Measurements from ENCODE around the gene AMH.
A peak's percentile ranks its signal among the peaks of the same experiment; 100 is the strongest.

AMH gene

DNA sequence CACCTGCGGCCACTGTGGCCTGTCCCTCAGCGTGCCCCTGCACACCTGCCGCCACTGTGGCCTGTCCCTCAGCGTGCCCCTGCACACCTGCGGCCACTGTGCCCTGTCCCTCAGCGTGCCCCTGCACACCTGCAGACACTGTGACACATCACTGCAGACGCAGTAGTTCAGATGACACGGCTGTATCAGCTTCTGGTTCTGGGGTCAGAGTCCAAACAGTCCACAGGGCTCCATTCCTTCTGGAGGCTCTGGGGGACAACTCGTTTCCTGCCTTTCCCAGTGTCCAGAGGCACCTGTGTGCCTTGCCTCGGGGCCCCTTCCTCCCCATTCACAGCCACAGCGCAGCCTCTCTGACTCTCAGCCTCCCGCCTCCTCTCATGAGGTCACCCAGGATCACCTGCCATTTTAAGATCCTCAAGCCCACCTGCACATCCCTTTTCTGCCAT lies 7.0 kb upstream of the AMH start:
- no peak overlapping the region for H3K27ac ChIP-seq (ENCODE audit: low read depth in 2 of 2, low read length in 2 of 2)
- no peak overlapping the region for H3K4me3 ChIP-seq (ENCODE audit: low read length in 2 of 2)
- peaks cover 43 to 54% of the 10 kb centered on the region in 2 donors for H3K4me1 ChIP-seq (ENCODE audit: control insufficient read depth in 2 of 2, insufficient read depth in 2 of 2, low read length in 2 of 2)
- H3K36me3 ChIP-seq (ENCODE audit: control insufficient read depth in 2 of 2, insufficient read depth in 2 of 2, low read length in 2 of 2): peaks cover 33 to 47% of the 10 kb centered on the region in 2 donors
- no peaks in the 10 kb centered on the region for H3K9me3 ChIP-seq (ENCODE audit: control insufficient read depth in 2 of 2, low read length in 2 of 2)
- H3K9ac ChIP-seq (ENCODE audit: low read depth in 1 of 2, low read length in 2 of 2): no peak overlapping the region
- H3K27me3 ChIP-seq (ENCODE audit: control insufficient read depth in 2 of 2, insufficient read depth in 2 of 2, low read length in 2 of 2): no peaks in the 10 kb centered on the region

DNA sequence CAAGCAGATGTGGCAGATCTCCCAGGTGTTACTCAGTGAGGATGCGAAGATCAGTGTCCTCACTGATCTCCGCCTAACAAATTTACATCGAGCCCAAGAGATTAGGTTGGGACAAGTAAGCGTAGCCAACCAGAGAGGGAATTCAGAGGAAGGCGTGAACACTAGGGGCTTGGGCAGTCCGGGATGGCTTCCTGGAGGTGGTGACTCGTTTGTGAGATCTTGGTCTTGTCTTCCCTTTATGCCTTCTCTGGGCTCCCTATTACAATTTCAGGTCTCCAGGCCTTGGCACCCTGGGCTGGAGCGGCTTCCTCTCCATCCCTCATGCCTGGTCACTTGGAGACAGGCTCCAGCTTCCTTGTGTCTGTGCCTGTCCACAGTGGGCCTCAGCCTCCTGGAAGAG lies 6.3 kb upstream of the AMH start:
- no peaks in the 10 kb centered on the region for H3K27me3 ChIP-seq (ENCODE audit: control insufficient read depth in 2 of 2, insufficient read depth in 2 of 2, low read length in 2 of 2)
- H3K9ac ChIP-seq (ENCODE audit: low read depth in 1 of 2, low read length in 2 of 2): peak overlapping the region in 1 of 2 donors; percentile 8
- peaks cover 40 to 51% of the 10 kb centered on the region in 2 donors for H3K36me3 ChIP-seq (ENCODE audit: control insufficient read depth in 2 of 2, insufficient read depth in 2 of 2, low read length in 2 of 2)
- H3K27ac ChIP-seq (ENCODE audit: low read depth in 2 of 2, low read length in 2 of 2): no peak overlapping the region
- peaks cover 36 to 48% of the 10 kb centered on the region in 2 donors for H3K4me1 ChIP-seq (ENCODE audit: control insufficient read depth in 2 of 2, insufficient read depth in 2 of 2, low read length in 2 of 2)
- no peak overlapping the region for H3K4me3 ChIP-seq (ENCODE audit: low read length in 2 of 2)
- H3K9me3 ChIP-seq (ENCODE audit: control insufficient read depth in 2 of 2, low read length in 2 of 2): no peaks in the 10 kb centered on the region

DNA sequence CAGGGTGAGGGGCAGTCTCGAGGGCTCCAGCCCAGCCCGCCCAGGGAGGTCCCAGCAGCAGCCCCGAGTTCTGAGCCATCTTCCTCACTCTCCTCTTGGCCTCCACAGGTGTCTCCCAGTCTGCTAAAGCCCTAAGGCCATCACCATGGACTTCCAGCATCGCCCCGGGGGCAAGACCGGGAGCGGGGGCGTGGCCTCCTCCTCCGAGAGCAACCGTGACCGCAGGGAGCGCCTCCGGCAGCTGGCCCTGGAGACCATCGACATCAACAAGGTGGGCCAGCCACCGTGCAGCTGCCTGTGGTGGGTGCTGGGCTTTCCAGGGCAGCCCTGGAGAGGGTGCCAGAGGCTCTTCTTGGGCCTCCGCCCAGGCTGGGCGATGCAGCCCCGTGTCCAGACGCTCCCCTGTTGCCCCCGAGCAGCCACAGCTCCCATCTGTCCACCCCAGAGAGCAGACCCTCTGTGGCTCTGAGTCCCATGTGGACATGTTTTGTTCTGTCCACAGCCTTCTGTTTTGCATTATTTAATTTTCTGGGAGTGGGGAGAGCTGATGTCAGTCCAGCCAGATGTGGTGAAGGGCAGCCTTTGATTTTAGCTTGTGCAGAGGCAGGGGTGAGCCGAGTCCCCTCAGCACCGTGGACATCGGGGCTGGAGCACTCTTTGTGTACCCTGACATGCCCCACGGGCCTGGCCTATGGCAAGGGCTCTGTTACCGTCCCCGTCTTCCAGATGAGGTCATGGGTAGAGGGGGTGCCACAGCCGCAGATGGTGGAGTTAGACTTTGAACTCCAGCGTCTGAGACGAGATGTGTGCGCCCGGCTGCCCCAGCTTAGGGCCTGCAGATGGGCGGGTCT lies 5.6 kb upstream of the AMH start:
- Histone ChIP-seq H3K9me3 (ENCODE audit: control insufficient read depth in 2 of 2, low read length in 2 of 2) (no peaks in the 10 kb centered on the region), H3K4me1 (ENCODE audit: control insufficient read depth in 2 of 2, insufficient read depth in 2 of 2, low read length in 2 of 2) (peaks cover 29 to 41% of the 10 kb centered on the region in 2 donors), H3K9ac (ENCODE audit: low read depth in 1 of 2, low read length in 2 of 2) (no peak overlapping the region), H3K4me3 (ENCODE audit: low read length in 2 of 2) (no peak overlapping the region), H3K27ac (ENCODE audit: low read depth in 2 of 2, low read length in 2 of 2) (no peak overlapping the region), H3K27me3 (ENCODE audit: control insufficient read depth in 2 of 2, insufficient read depth in 2 of 2, low read length in 2 of 2) (no peaks in the 10 kb centered on the region), H3K36me3 (ENCODE audit: control insufficient read depth in 2 of 2, insufficient read depth in 2 of 2, low read length in 2 of 2) (peaks cover 40 to 53% of the 10 kb centered on the region in 2 donors)

DNA sequence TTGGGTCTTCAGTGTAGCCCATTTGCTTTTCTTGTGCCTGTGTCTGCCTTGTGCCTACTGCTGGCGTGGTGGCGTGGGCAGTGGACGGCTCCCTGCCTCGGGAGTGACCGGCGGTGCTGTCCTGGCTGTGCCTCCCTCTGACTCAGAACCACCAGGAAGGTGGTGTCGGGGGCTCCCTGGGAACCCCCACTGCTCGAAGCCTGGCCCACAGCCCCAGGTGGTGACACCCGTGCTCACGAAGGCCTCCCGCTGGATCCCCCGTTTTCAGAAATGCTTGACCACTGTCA lies 5.1 kb upstream of the AMH start:
- Histone ChIP-seq H3K9me3 (ENCODE audit: control insufficient read depth in 2 of 2, low read length in 2 of 2) (no peaks in the 10 kb centered on the region), H3K36me3 (ENCODE audit: control insufficient read depth in 2 of 2, insufficient read depth in 2 of 2, low read length in 2 of 2) (peaks cover 40 to 52% of the 10 kb centered on the region in 2 donors), H3K9ac (ENCODE audit: low read depth in 1 of 2, low read length in 2 of 2) (no peak overlapping the region), H3K27me3 (ENCODE audit: control insufficient read depth in 2 of 2, insufficient read depth in 2 of 2, low read length in 2 of 2) (no peaks in the 10 kb centered on the region), H3K4me3 (ENCODE audit: low read length in 2 of 2) (no peak overlapping the region), H3K4me1 (ENCODE audit: control insufficient read depth in 2 of 2, insufficient read depth in 2 of 2, low read length in 2 of 2) (peaks cover 26 to 38% of the 10 kb centered on the region in 2 donors), H3K27ac (ENCODE audit: low read depth in 2 of 2, low read length in 2 of 2) (no peak overlapping the region)

DNA sequence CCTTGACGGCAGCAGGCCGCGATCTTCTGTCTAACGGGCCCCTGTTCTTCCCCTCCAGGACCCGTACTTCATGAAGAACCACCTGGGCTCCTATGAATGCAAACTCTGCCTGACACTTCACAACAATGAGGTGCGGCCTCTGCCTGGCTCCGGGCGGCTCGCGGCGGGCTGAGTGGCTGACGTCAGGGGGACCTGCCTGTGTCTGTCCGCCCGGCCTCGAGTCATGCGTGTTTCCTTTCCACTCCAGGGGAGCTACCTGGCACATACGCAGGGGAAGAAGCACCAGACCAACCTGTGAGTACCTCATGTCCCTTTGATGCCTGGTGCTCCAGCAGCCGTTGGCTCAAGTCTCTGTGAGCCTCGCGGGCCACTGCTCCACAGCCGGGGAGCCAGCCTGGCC lies 4.6 kb upstream of the AMH start:
- H3K4me3 ChIP-seq (ENCODE audit: low read length in 2 of 2): no peak overlapping the region
- H3K36me3 ChIP-seq (ENCODE audit: control insufficient read depth in 2 of 2, insufficient read depth in 2 of 2, low read length in 2 of 2): peaks cover 40 to 52% of the 10 kb centered on the region in 2 donors
- H3K4me1 ChIP-seq (ENCODE audit: control insufficient read depth in 2 of 2, insufficient read depth in 2 of 2, low read length in 2 of 2): peaks cover 26 to 35% of the 10 kb centered on the region in 2 donors
- H3K27me3 ChIP-seq (ENCODE audit: control insufficient read depth in 2 of 2, insufficient read depth in 2 of 2, low read length in 2 of 2): no peaks in the 10 kb centered on the region
- no peak overlapping the region for H3K27ac ChIP-seq (ENCODE audit: low read depth in 2 of 2, low read length in 2 of 2)
- H3K9me3 ChIP-seq (ENCODE audit: control insufficient read depth in 2 of 2, low read length in 2 of 2): no peaks in the 10 kb centered on the region
- H3K9ac ChIP-seq (ENCODE audit: low read depth in 1 of 2, low read length in 2 of 2): no peak overlapping the region

DNA sequence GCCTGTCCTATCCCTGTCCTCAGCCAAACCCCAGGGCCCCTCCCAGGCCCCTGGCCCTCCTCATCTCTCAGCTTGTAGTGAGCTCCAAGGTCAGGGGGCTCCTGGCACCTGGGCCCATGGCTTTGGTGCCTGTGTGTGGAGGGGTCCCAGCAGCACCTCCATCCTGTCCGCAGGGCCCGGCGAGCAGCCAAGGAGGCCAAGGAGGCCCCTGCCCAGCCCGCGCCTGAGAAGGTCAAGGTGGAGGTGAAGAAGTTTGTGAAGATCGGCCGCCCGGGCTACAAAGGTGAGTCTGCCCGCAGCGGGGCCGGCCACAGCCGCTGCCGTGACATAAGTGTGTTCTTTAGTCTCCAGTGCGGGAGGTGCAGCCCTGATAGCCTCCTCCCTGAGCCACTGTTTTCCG lies 3.9 kb upstream of the AMH start:
- Histone ChIP-seq H3K27me3 (ENCODE audit: control insufficient read depth in 2 of 2, insufficient read depth in 2 of 2, low read length in 2 of 2) (peaks cover 0 to 7% of the 10 kb centered on the region in 2 donors), H3K4me1 (ENCODE audit: control insufficient read depth in 2 of 2, insufficient read depth in 2 of 2, low read length in 2 of 2) (peaks cover 21 to 28% of the 10 kb centered on the region in 2 donors), H3K27ac (ENCODE audit: low read depth in 2 of 2, low read length in 2 of 2) (no peak overlapping the region), H3K36me3 (ENCODE audit: control insufficient read depth in 2 of 2, insufficient read depth in 2 of 2, low read length in 2 of 2) (peaks cover 40 to 52% of the 10 kb centered on the region in 2 donors), H3K9ac (ENCODE audit: low read depth in 1 of 2, low read length in 2 of 2) (no peak overlapping the region), H3K4me3 (ENCODE audit: low read length in 2 of 2) (no peak overlapping the region), H3K9me3 (ENCODE audit: control insufficient read depth in 2 of 2, low read length in 2 of 2) (no peaks in the 10 kb centered on the region)

DNA sequence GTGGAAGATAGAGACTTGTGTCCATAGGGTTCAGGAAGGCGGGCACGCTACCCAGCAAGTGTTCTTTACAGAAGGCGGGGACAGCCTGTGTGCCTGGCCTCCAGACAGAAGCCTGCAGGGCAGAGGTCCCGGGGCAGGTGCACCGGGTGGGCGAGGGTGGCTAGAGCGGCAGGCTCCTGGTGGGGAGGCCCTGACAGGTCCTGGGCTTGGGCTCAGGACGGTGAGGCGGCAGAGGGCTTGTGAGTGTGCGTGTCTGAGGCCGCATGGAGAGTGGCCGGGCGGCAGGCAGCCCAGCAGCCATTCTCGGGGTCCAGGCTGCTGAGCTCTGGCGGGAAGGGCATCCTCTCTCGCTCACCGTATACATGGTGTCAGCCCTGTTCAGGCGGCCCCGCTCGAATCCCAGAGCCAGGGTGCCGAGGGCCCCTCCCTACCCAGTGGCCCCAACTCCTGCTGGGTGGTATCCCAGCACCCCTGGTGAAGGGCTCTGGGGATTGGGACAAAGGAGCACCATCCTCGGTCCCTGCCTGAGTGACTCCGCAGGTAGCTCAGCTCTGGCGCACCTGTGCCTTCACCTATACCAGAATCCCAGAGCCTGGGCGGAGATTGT lies 3.0 kb upstream of the AMH start:
- Histone ChIP-seq H3K9ac (ENCODE audit: low read depth in 1 of 2, low read length in 2 of 2) (no peak overlapping the region), H3K9me3 (ENCODE audit: control insufficient read depth in 2 of 2, low read length in 2 of 2) (no peaks in the 10 kb centered on the region), H3K4me3 (ENCODE audit: low read length in 2 of 2) (no peak overlapping the region), H3K27me3 (ENCODE audit: control insufficient read depth in 2 of 2, insufficient read depth in 2 of 2, low read length in 2 of 2) (peaks cover 0 to 13% of the 10 kb centered on the region in 2 donors), H3K27ac (ENCODE audit: low read depth in 2 of 2, low read length in 2 of 2) (no peak overlapping the region), H3K36me3 (ENCODE audit: control insufficient read depth in 2 of 2, insufficient read depth in 2 of 2, low read length in 2 of 2) (peaks cover 40 to 50% of the 10 kb centered on the region in 2 donors), H3K4me1 (ENCODE audit: control insufficient read depth in 2 of 2, insufficient read depth in 2 of 2, low read length in 2 of 2) (peaks cover 14 to 22% of the 10 kb centered on the region in 2 donors)

DNA sequence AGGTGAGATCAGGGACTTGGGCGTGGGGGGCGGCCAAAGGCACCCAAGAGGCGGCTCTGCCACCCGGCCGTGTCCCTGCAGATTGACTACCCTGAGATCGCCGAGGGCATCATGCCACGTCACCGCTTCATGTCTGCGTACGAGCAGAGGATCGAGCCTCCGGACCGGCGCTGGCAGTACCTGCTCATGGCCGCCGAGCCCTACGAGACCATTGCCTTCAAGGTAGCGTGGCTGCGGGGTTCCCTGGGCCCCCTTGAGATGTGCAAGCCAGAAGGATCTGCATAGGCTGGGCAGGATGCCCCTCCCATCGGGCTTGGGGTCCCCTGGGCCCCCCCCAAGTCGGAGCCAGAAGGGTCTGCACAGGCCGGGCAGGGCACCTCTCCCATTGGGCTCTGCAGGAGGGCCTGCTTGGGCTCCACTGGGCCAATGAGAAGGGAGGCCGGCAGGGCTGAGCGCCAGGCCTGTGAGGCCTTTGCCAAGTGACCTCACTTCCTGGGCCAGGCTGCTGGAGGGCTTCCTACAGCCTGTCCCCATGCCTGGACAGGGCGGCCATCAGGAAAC lies 2.2 kb upstream of the AMH start:
- Histone ChIP-seq H3K9ac (ENCODE audit: low read depth in 1 of 2, low read length in 2 of 2) (no peak overlapping the region), H3K9me3 (ENCODE audit: control insufficient read depth in 2 of 2, low read length in 2 of 2) (no peaks in the 10 kb centered on the region), H3K27ac (ENCODE audit: low read depth in 2 of 2, low read length in 2 of 2) (no peak overlapping the region), H3K4me1 (ENCODE audit: control insufficient read depth in 2 of 2, insufficient read depth in 2 of 2, low read length in 2 of 2) (peaks cover 9 to 18% of the 10 kb centered on the region in 2 donors), H3K4me3 (ENCODE audit: low read length in 2 of 2) (no peak overlapping the region), H3K36me3 (ENCODE audit: control insufficient read depth in 2 of 2, insufficient read depth in 2 of 2, low read length in 2 of 2) (peaks cover 40 to 47% of the 10 kb centered on the region in 2 donors), H3K27me3 (ENCODE audit: control insufficient read depth in 2 of 2, insufficient read depth in 2 of 2, low read length in 2 of 2) (peaks cover 3 to 16% of the 10 kb centered on the region in 2 donors)

DNA sequence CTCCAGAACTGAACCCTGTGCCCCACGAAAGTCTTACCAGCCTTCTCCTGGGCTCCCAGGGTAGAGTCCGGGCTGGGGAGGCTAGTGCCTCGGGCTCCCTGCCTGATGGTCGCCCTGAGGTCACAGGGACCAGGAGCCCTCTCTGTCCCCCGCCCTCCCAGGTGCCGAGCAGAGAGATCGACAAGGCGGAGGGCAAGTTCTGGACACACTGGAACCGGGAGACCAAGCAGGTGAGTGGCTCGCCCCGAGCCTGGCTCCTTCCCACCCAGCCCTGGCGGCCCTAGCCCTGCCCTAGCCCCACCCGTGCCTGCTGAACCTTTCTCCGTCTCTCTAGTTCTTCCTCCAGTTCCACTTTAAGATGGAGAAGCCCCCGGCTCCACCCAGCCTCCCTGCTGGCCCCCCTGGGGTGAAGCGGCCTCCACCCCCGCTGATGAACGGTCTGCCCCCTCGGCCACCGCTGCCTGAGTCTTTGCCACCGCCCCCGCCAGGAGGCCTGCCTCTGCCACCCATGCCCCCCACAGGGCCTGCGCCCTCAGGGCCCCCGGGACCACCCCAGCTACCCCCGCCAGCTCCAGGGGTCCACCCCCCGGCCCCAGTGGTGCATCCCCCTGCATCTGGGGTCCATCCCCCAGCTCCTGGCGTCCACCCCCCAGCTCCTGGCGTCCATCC lies 1.6 kb upstream of the AMH start:
- no peak overlapping the region for H3K4me3 ChIP-seq (ENCODE audit: low read length in 2 of 2)
- H3K4me1 ChIP-seq (ENCODE audit: control insufficient read depth in 2 of 2, insufficient read depth in 2 of 2, low read length in 2 of 2): peaks cover 8 to 13% of the 10 kb centered on the region in 2 donors
- peaks cover 40 to 47% of the 10 kb centered on the region in 2 donors for H3K36me3 ChIP-seq (ENCODE audit: control insufficient read depth in 2 of 2, insufficient read depth in 2 of 2, low read length in 2 of 2)
- H3K27me3 ChIP-seq (ENCODE audit: control insufficient read depth in 2 of 2, insufficient read depth in 2 of 2, low read length in 2 of 2): peaks cover 8 to 23% of the 10 kb centered on the region in 2 donors
- H3K9ac ChIP-seq (ENCODE audit: low read depth in 1 of 2, low read length in 2 of 2): no peak overlapping the region
- no peak overlapping the region for H3K27ac ChIP-seq (ENCODE audit: low read depth in 2 of 2, low read length in 2 of 2)
- H3K9me3 ChIP-seq (ENCODE audit: control insufficient read depth in 2 of 2, low read length in 2 of 2): no peaks in the 10 kb centered on the region

Data from mucosa of rectum (tissue), 2 donors.